ENCODE results near the gene MEOX1. TPM values are rescaled to one million over a fixed set of nuclear protein-coding genes. Genes with fewer than 3 reads are reported as not detected.

The MEOX1 gene
- total and polyA plus RNA-seq, 2 of the 8 experiments (the other 6 are each of a cell fraction or from before 2014, with no cell fraction given): not detected

GRCh38 chr17:43645450-43645764, 16.3 kb downstream of the MEOX1 start (continued):
- TF ChIP-seq HDAC2 (IDR thresholded peaks at IDR 0.05; ENCODE audit: borderline replicate concordance in 1 of 2, low read depth in 2 of 2, low read length in 2 of 2) (no peak), JUN (IDR thresholded peaks at IDR 0.05; ENCODE audit: low read depth, low read length) (no peak), HDAC6 (IDR thresholded peaks at IDR 0.05; ENCODE audit: low read depth, low read length) (no peak), SRF (IDR thresholded peaks at IDR 0.05; ENCODE audit: low read depth, low read length) (no peak), SIX5 (IDR thresholded peaks at IDR 0.05; ENCODE audit: low read depth, low read length) (no peak), KDM4A (IDR thresholded peaks at IDR 0.05; ENCODE audit: low read depth, low read length, severe bottlenecking) (no peak)
